ENCODE data around the gene SFXN3. TPM values are rescaled to one million over a fixed set of nuclear protein-coding genes. Genes with fewer than 3 reads are reported as not detected.

Gene SFXN3
- total RNA-seq, 4 donors from 2014 or later = 47.8 to 442 (median 53.1) TPM

DNA sequence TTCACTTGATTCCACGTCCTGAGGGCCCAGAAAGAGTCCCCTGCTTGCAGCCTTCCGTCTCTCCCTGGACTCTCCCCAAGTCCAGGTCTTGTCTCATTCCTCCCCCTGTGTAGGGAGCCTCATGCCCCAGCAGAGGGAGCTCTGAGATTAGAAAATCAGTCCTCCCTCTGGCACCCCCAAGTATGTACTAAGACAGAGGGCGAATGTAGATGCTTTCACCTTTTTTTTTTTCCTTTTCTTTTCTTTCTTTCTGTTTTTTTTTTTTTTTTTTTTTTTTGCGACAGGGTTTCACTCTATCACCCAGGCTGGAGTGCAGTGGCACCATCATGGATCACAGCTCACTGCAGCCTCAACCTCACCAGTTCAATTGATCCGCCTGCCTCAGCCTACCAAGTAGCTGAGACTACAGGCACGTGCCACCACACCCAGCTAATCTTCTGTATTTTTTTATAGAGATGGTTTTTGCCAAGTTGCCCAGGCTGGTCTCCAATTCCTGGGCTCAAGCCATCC is 10.3 kb downstream of the SFXN3 start:
- peaks cover 0 to 8% (median 3%) of the 10 kb centered on the region in 4 donors for H3K36me3 ChIP-seq
- peak overlapping the region in 3 of 4 donors; percentile 93 to 97 (median 95) for H3K27ac ChIP-seq
- no peaks in the 10 kb centered on the region for H3K27me3 ChIP-seq
- H3K9me3 ChIP-seq = no peaks in the 10 kb centered on the region
- in situ Hi-C loops (cut with MboI; ENCODE audit: low pct_ligation_motif_present in 1 of 4, low pct_unique_long_range_greater_than_20kb in 1 of 4, low sequenced_read_pairs in 3 of 4) = no loop called here
- peak; percentile 88 for DNase-seq
- peaks cover 6 to 25% (median 17%) of the 10 kb centered on the region in 4 donors for H3K4me1 ChIP-seq
- TF ChIP-seq, protein P1, sequence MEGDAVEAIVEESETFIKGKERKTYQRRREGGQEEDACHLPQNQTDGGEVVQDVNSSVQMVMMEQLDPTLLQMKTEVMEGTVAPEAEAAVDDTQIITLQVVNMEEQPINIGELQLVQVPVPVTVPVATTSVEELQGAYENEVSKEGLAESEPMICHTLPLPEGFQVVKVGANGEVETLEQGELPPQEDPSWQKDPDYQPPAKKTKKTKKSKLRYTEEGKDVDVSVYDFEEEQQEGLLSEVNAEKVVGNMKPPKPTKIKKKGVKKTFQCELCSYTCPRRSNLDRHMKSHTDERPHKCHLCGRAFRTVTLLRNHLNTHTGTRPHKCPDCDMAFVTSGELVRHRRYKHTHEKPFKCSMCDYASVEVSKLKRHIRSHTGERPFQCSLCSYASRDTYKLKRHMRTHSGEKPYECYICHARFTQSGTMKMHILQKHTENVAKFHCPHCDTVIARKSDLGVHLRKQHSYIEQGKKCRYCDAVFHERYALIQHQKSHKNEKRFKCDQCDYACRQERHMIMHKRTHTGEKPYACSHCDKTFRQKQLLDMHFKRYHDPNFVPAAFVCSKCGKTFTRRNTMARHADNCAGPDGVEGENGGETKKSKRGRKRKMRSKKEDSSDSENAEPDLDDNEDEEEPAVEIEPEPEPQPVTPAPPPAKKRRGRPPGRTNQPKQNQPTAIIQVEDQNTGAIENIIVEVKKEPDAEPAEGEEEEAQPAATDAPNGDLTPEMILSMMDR (IDR thresholded peaks at IDR 0.05) = peak; percentile 81 to 94 (median 85)
- TF ChIP-seq POLR2A (IDR thresholded peaks at IDR 0.05) = no peak
- 0 to 17% methylated on average over 2 to 6 of the region's 6 CpGs for WGBS, 2 donors (ENCODE audit: low coverage in 1 of 2)
- H3K4me3 ChIP-seq = no peak overlapping the region
- intact Hi-C loops (cut with DNase I; ENCODE audit: low total_unique reads) = no loop called here

DNA sequence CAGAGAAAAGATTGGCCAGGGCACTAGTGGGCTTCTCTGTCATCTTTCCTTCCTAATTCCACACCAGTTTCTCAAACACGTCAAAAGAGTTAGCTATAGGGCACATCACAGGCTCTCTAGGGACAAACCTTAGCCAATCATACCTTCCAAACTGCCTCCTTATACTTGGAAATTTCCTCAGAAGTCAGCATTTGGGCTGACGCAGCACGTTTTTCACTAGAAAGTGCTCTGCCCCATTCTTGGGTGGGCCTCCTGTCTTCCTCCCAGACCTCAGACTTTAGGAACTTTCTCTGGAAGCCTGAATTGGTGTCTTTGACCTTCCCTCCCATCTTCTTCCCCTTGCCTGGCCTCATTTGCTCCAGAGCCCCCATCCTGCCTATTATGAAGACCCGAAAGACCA is 11.1 kb downstream of the SFXN3 start:
- Histone ChIP-seq H3K27ac (peak overlapping the region; percentile 88 to 97 (median 94)), H3K4me1 (peaks cover 6 to 25% (median 17%) of the 10 kb centered on the region in 4 donors), H3K4me3 (peak overlapping the region in 3 of 4 donors; percentile 36 to 58 (median 41)), H3K36me3 (peaks cover 0 to 8% (median 3%) of the 10 kb centered on the region in 4 donors), H3K9me3 (no peaks in the 10 kb centered on the region), H3K27me3 (peaks cover 5% of the 10 kb centered on the region)
- TF ChIP-seq, protein P1 (IDR thresholded peaks at IDR 0.05) = no peak
- TF ChIP-seq POLR2A (IDR thresholded peaks at IDR 0.05) (no peak), POLR2AphosphoS5 (IDR thresholded peaks at IDR 0.05) (no peak), EP300 (IDR thresholded peaks at IDR 0.05; ENCODE audit: low read depth) (no peak)
- DNase-seq = no peak
- WGBS, 2 donors (ENCODE audit: low coverage in 1 of 2) = 60 to 67% methylated on average over 4 of the region's 4 CpGs
- in situ Hi-C loops (cut with MboI; ENCODE audit: low pct_ligation_motif_present in 1 of 4, low pct_unique_long_range_greater_than_20kb in 1 of 4, low sequenced_read_pairs in 3 of 4) (no loop called here), intact Hi-C loops (cut with DNase I; ENCODE audit: low total_unique reads) (no loop called here)

DNA sequence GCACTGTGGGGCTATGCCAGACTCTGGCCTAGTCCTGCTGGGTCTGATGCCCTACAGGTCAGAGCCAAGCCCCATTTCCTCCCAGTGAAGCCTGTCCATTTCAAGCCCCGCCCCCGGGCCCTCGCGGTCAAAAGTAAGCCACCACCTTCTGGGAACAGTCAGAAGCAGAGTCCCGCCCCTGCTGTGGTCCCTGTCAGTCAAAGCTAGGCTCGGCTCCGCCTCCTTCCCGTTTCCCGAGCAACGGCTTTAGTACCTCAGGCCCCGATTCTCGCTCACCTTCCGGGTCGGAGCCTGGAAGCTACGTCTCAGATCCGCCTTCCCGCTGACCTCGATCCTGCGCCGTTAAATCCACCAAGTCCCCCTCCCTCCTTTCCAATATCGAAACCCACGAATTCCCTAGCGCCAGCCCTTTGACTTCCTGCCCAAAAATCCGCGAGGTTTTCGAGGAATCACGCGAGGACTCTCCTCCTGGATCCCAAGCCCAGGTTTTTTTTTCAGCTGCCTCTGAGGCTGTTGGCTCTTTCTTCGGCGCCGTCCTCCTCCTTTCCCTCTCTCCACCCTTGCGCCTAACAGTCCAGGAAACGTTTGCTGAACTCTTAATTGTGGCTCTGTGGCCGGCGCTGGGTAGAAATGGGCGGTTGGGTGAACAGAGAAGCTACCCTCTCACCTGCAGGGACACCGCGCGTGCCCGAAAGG is 11.8 kb downstream of the SFXN3 start:
- peak; percentile 99 for DNase-seq
- peak overlapping the region; percentile 88 to 97 (median 94) for H3K27ac ChIP-seq
- peaks cover 0 to 1% (median 0%) of the 10 kb centered on the region in 4 donors for H3K36me3 ChIP-seq
- TF ChIP-seq EP300 (IDR thresholded peaks at IDR 0.05; ENCODE audit: low read depth) (no peak), POLR2A (IDR thresholded peaks at IDR 0.05) (peak; percentile 82), POLR2AphosphoS5 (IDR thresholded peaks at IDR 0.05) (peak; percentile 58 to 86 (median 80))
- TF ChIP-seq, protein P1 (IDR thresholded peaks at IDR 0.05) = peak in 1 of 5 experiments; percentile 24
- intact Hi-C loops (cut with DNase I; ENCODE audit: low total_unique reads) (no loop called here), in situ Hi-C loops (cut with MboI; ENCODE audit: low pct_ligation_motif_present in 1 of 4, low pct_unique_long_range_greater_than_20kb in 1 of 4, low sequenced_read_pairs in 3 of 4) (no loop called here)
- 0 to 3% methylated on average over 9 to 40 of the region's 40 CpGs for WGBS, 2 donors (ENCODE audit: low coverage in 1 of 2)
- H3K4me3 ChIP-seq = peak overlapping the region in 3 of 4 donors; percentile 36 to 58 (median 41)
- H3K4me1 ChIP-seq = peaks cover 6 to 26% (median 17%) of the 10 kb centered on the region in 4 donors
- H3K9me3 ChIP-seq = no peaks in the 10 kb centered on the region
- H3K27me3 ChIP-seq = peaks cover 12% of the 10 kb centered on the region

DNA sequence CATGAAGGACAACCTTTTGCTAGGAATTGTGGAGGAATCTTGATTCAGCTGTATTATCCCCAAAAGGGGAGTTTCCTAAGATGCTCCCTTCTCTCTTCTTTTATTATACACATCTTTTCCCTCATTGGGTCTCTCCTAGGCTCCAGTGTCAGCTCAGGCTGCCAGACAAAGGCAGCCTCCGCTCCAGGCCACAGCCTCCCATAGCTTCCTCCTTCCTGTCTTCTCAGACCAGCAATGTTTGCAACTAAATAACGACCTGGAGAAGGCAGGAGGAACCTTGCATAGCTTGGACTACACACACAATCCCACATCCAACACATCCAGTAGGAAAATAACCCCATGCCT is 12.3 kb downstream of the SFXN3 start:
- Histone ChIP-seq H3K9me3 (no peaks in the 10 kb centered on the region), H3K36me3 (no peaks in the 10 kb centered on the region), H3K27ac (peak overlapping the region; percentile 88 to 97 (median 94)), H3K4me3 (peak overlapping the region in 3 of 4 donors; percentile 36 to 58 (median 41)), H3K4me1 (peaks cover 6 to 31% (median 21%) of the 10 kb centered on the region in 4 donors), H3K27me3 (peaks cover 17% of the 10 kb centered on the region)
- no peak for DNase-seq
- in situ Hi-C loops (cut with MboI; ENCODE audit: low pct_ligation_motif_present in 1 of 4, low pct_unique_long_range_greater_than_20kb in 1 of 4, low sequenced_read_pairs in 3 of 4) = no loop called here
- intact Hi-C loops (cut with DNase I; ENCODE audit: low total_unique reads) = no loop called here
- 22% methylated on average over 2 of the region's 2 CpGs; no CpG with 5 or more reads in 1 of the 2 donors for WGBS, 2 donors (ENCODE audit: low coverage in 1 of 2)
- TF ChIP-seq, protein P1 (IDR thresholded peaks at IDR 0.05) = no peak
- no peak for TF ChIP-seq POLR2AphosphoS5 (IDR thresholded peaks at IDR 0.05)
- no peak for TF ChIP-seq POLR2A (IDR thresholded peaks at IDR 0.05)
- TF ChIP-seq EP300 (IDR thresholded peaks at IDR 0.05; ENCODE audit: low read depth) = no peak
